Keratinocyte (primary cell): ENCODE results near the gene KCNJ14. TPM values are rescaled to one million over a fixed set of nuclear protein-coding genes. Genes with fewer than 3 reads are reported as not detected.

ENCODE experiments used
- DNase-seq: peaks from one replicate; pipeline ENCODE4 v3.0.0-alpha.2; 2011; ENCODE audit warnings: low read depth, missing footprints, low spot score
- FAIRE-seq: peaks from 2 replicates; lab custom pipeline; 2011; peaks lifted over from hg19 to GRCh38; lab: Jason Lieb, UNC
- H2AFZ ChIP-seq: 2 replicates; pipeline ENCODE4 v1.6.0; 2012; ENCODE audit warnings: low read length, control low read depth, inconsistent platforms; ENCODE audit not compliant: control insufficient read depth
- H3K27ac ChIP-seq: 2 replicates; pipeline ENCODE4 v1.5.1; 2011; ENCODE audit warnings: low read length; ENCODE audit not compliant: control insufficient read depth, insufficient read depth
- H3K27me3 ChIP-seq: 3 replicates; pipeline ENCODE4 v1.6.0; 2011; ENCODE audit warnings: low read length; ENCODE audit not compliant: control insufficient read depth, insufficient read depth; ENCODE audit errors: extremely low read depth
- H3K36me3 ChIP-seq, 2 experiments: 2 replicates in 1 of 2; 3 replicates in 1 of 2; pipeline ENCODE4 v1.5.1; 2011; ENCODE audit warnings: low read length in 2 of 2, mild to moderate bottlenecking in 1 of 2; ENCODE audit not compliant: control insufficient read depth in 2 of 2, insufficient read depth in 2 of 2; ENCODE audit errors: extremely low read depth in 1 of 2
- H3K4me1 ChIP-seq: 3 replicates; pipeline ENCODE4 v1.5.1; 2011; ENCODE audit warnings: low read length; ENCODE audit not compliant: control insufficient read depth, insufficient read depth; ENCODE audit errors: extremely low read depth
- H3K4me2 ChIP-seq: 3 replicates; pipeline ENCODE4 v1.6.0; 2011; ENCODE audit warnings: low read depth, low read length; ENCODE audit not compliant: control insufficient read depth, insufficient read depth; ENCODE audit errors: extremely low read depth
- H3K4me3 ChIP-seq, 3 experiments: fragments of 200-600 bp in 1 of 3; sonication (generic) in 1 of 3; 2 replicates in 2 of 3; 3 replicates in 1 of 3; pipeline ENCODE4 v1.5.1; 2011 to 2016; ENCODE audit warnings: low read length in 3 of 3, mild to moderate bottlenecking in 3 of 3, control low read depth in 2 of 3, inconsistent platforms in 1 of 3, low read depth in 1 of 3, mixed read lengths in 1 of 3, mixed run types in 1 of 3, moderate library complexity in 1 of 3; ENCODE audit not compliant: control insufficient read depth in 2 of 3, insufficient read depth in 2 of 3; ENCODE audit errors: extremely low read depth in 1 of 3
- H3K79me2 ChIP-seq: 2 replicates; pipeline ENCODE4 v1.6.0; 2012; ENCODE audit warnings: low read length; ENCODE audit not compliant: control insufficient read depth, insufficient read depth
- H3K9ac ChIP-seq: 3 replicates; pipeline ENCODE4 v1.6.0; 2011; ENCODE audit warnings: low read length; ENCODE audit not compliant: control insufficient read depth, insufficient read depth; ENCODE audit errors: extremely low read depth
- H3K9me1 ChIP-seq: 3 replicates; pipeline ENCODE4 v1.6.0; 2011; ENCODE audit warnings: low read length; ENCODE audit not compliant: control insufficient read depth, insufficient read depth; ENCODE audit errors: extremely low read depth
- H3K9me3 ChIP-seq: 2 replicates; pipeline ENCODE4 v1.5.1; 2012; ENCODE audit warnings: low read depth, low read length; ENCODE audit not compliant: control insufficient read depth
- H4K20me1 ChIP-seq: 3 replicates; pipeline ENCODE4 v1.6.0; 2011; ENCODE audit warnings: low read length; ENCODE audit not compliant: control insufficient read depth, insufficient read depth; ENCODE audit errors: extremely low read depth
- CTCF ChIP-seq, 3 experiments: IDR thresholded peaks in 1 of 3; conservative IDR thresholded peaks in 1 of 3; optimal IDR thresholded peaks in 1 of 3; 2 replicates in 2 of 3; 3 replicates in 1 of 3; pipeline versions ENCODE3 to v1.5.1; 2011; ENCODE audit warnings: low read length in 3 of 3, mild to moderate bottlenecking in 3 of 3, moderate library complexity in 2 of 3, control low read depth in 1 of 3, inconsistent platforms in 1 of 3; ENCODE audit not compliant: insufficient read depth in 2 of 3; ENCODE audit errors: extremely low read depth in 1 of 3
- EZH2 ChIP-seq: IDR thresholded peaks from one replicate; pipeline ENCODE4 v1.6.1; 2012; ENCODE audit warnings: inconsistent platforms, mild to moderate bottlenecking, low read length, moderate library complexity
- dilution Hi-C: fragments of 300-500 bp; cut with MboI; formaldehyde crosslinking; loops from one replicate; pipeline ENCODE4 v1.7.0; 2020; ENCODE audit warnings: low sequenced_read_pairs; ENCODE audit not compliant: extremely low pct_ligation_motif_present
- polyA plus RNA-seq, 5 experiments: library from polyadenylated mRNA; depleted of rRNA in 3 of 5; stranded (reverse) in 3 of 5; stranded (forward) in 1 of 5; unstranded in 1 of 5; fragments of >200 nt; gene quantifications; 1 replicate in 1 of 5; 2 replicates in 3 of 5; 3 replicates in 1 of 5; pipeline versions ENCODE4 v1.2.1 to v1.2.3, GENCODE V29; 2011 to 2012; ENCODE audit warnings: missing spikeins in 2 of 5, low read depth in 1 of 5, low replicate concordance in 1 of 5

Gene KCNJ14
- polyA plus RNA-seq, 1 donor (not counting 4 experiments of a cell fraction or from before 2014, with no cell fraction given) = 0.39 TPM

GRCh38 chr19:48450863-48451262 lies 4.5 kb upstream of the KCNJ14 start:
- no peaks in the 10 kb centered on the region for H3K9me1 ChIP-seq
- no peak for TF ChIP-seq EZH2
- TF ChIP-seq CTCF (optimal IDR thresholded peaks at IDR 0.05 in 1 of 3, IDR thresholded peaks at IDR 0.05 in 1 of 3, conservative IDR thresholded peaks at IDR 0.05 in 1 of 3; ENCODE audit: extremely low read depth in 1 of 3, insufficient read depth in 2 of 3, low read length in 3 of 3) = no peak
- no peak overlapping the region for H2AFZ ChIP-seq
- peaks cover 3% of the 10 kb centered on the region for H4K20me1 ChIP-seq
- peaks cover 42% of the 10 kb centered on the region for H3K79me2 ChIP-seq
- peaks cover 4% of the 10 kb centered on the region for H3K4me1 ChIP-seq
- no peaks in the 10 kb centered on the region for H3K9me3 ChIP-seq
- FAIRE-seq = no peak
- H3K9ac ChIP-seq = no peak overlapping the region
- no peak overlapping the region for H3K4me3 ChIP-seq
- dilution Hi-C loops = no loop called here
- no peak overlapping the region for H3K4me2 ChIP-seq
- no peak for DNase-seq
- H3K36me3 ChIP-seq = peaks cover 35 to 52% of the 10 kb centered on the region in 2 experiments
- no peak overlapping the region for H3K27ac ChIP-seq
- no peaks in the 10 kb centered on the region for H3K27me3 ChIP-seq

- Histone ChIP-seq H4K20me1 (peaks cover 3% of the 10 kb centered on the region), H3K4me2 (no peak overlapping the region), H3K9me3 (no peaks in the 10 kb centered on the region), H3K9ac (no peak overlapping the region), H3K27me3 (no peaks in the 10 kb centered on the region), H3K4me3 (no peak overlapping the region), H2AFZ (no peak overlapping the region), H3K27ac (no peak overlapping the region), H3K9me1 (no peaks in the 10 kb centered on the region), H3K4me1 (peaks cover under 1% of the 10 kb centered on the region), H3K36me3 (peaks cover 43 to 57% of the 10 kb centered on the region in 2 experiments), H3K79me2 (peaks cover 34% of the 10 kb centered on the region)
- TF ChIP-seq EZH2 (no peak), CTCF (optimal IDR thresholded peaks at IDR 0.05 in 1 of 3, IDR thresholded peaks at IDR 0.05 in 1 of 3, conservative IDR thresholded peaks at IDR 0.05 in 1 of 3; ENCODE audit: extremely low read depth in 1 of 3, insufficient read depth in 2 of 3, low read length in 3 of 3) (no peak)
- no peak for FAIRE-seq
- DNase-seq = no peak
- dilution Hi-C loops = no loop called here
These were observed 3.8 kb upstream of the KCNJ14 start for GRCh38 chr19:48451624-48452023.
